ENCODE results near the gene PRDM7.
"Not testable (repeated sequence)": the region's sequence is repeated elsewhere in the genome, so short reads cannot be mapped to it uniquely, and the experiment has no call there.

PRDM7 gene

GRCh38 chr16:90077757-90078578 lies 837 bp upstream of the PRDM7 start:
- Mint-ChIP-seq H3K27ac (no peak overlapping the region), H3K36me3 (ENCODE audit: low read depth) (no peaks in the 10 kb centered on the region), H3K4me3 (peak overlapping the region; percentile 84), H3K9me3 (peaks cover 21% of the 10 kb centered on the region), H3K27me3 (ENCODE audit: low read depth, poor library complexity) (peaks cover 85% of the 10 kb centered on the region), H3K4me1 (peaks cover 22% of the 10 kb centered on the region)
- no peak for TF ChIP-seq CTCF (IDR thresholded peaks at IDR 0.05)
- DNase-seq, result peak; percentile 5

GRCh38 chr16:90072442-90073105 lies 4.6 kb downstream of the PRDM7 start:
- Mint-ChIP-seq H3K9me3 (peaks cover 24% of the 10 kb centered on the region), H3K4me1 (peaks cover 10% of the 10 kb centered on the region), H3K36me3 (ENCODE audit: low read depth) (no peaks in the 10 kb centered on the region), H3K27ac (no peak overlapping the region), H3K27me3 (ENCODE audit: low read depth, poor library complexity) (peaks cover 64% of the 10 kb centered on the region), H3K4me3 (no peak overlapping the region)
- DNase-seq, result no peak
- TF ChIP-seq CTCF (IDR thresholded peaks at IDR 0.05), result no peak

GRCh38 chr16:90070440-90070839 lies 6.7 kb downstream of the PRDM7 start:
- no peaks in the 10 kb centered on the region for H3K4me1 Mint-ChIP-seq
- TF ChIP-seq CTCF (IDR thresholded peaks at IDR 0.05), result no peak
- DNase-seq, result no peak
- no peak overlapping the region for H3K4me3 Mint-ChIP-seq
- peaks cover 53% of the 10 kb centered on the region for H3K27me3 Mint-ChIP-seq (ENCODE audit: low read depth, poor library complexity)
- H3K36me3 Mint-ChIP-seq (ENCODE audit: low read depth), result no peaks in the 10 kb centered on the region
- no peak overlapping the region for H3K27ac Mint-ChIP-seq
- peaks cover 17% of the 10 kb centered on the region for H3K9me3 Mint-ChIP-seq

- Mint-ChIP-seq H3K36me3 (ENCODE audit: low read depth) (no peaks in the 10 kb centered on the region), H3K4me3 (no peak overlapping the region), H3K27ac (no peak overlapping the region), H3K9me3 (peaks cover 18% of the 10 kb centered on the region), H3K4me1 (no peaks in the 10 kb centered on the region), H3K27me3 (ENCODE audit: low read depth, poor library complexity) (peaks cover 67% of the 10 kb centered on the region)
- no peak for DNase-seq
- no peak for TF ChIP-seq CTCF (IDR thresholded peaks at IDR 0.05)
These were observed 15.7 kb downstream of the PRDM7 start for GRCh38 chr16:90061437-90061836.

- no peak overlapping the region for H3K4me3 Mint-ChIP-seq
- no peaks in the 10 kb centered on the region for H3K4me1 Mint-ChIP-seq
- no peak for TF ChIP-seq CTCF (IDR thresholded peaks at IDR 0.05)
- H3K27ac Mint-ChIP-seq, result no peak overlapping the region
- H3K9me3 Mint-ChIP-seq, result peaks cover 54% of the 10 kb centered on the region
- H3K36me3 Mint-ChIP-seq (ENCODE audit: low read depth), result peaks cover 12% of the 10 kb centered on the region
- DNase-seq, result no peak
- peaks cover 49% of the 10 kb centered on the region for H3K27me3 Mint-ChIP-seq (ENCODE audit: low read depth, poor library complexity)
These were observed 19.4 kb downstream of the PRDM7 start for GRCh38 chr16:90057738-90058173.

- Mint-ChIP-seq H3K27me3 (ENCODE audit: low read depth, poor library complexity) (peaks cover 40% of the 10 kb centered on the region), H3K9me3 (peaks cover 62% of the 10 kb centered on the region), H3K36me3 (ENCODE audit: low read depth) (peaks cover 12% of the 10 kb centered on the region)
- DNase-seq, H3K4me1 Mint-ChIP-seq, H3K27ac Mint-ChIP-seq, H3K4me3 Mint-ChIP-seq: not testable (repeated sequence)
These were observed 20.6 kb downstream of the PRDM7 start for GRCh38 chr16:90056521-90056920.
